Measurements from ENCODE around the gene ZNF281. TPM values are rescaled to one million over a fixed set of nuclear protein-coding genes. Genes with fewer than 3 reads are reported as not detected.

Gene ZNF281
- total and polyA plus RNA-seq, 9 of the 15 experiments (the other 6 are each of a cell fraction or from before 2014, with no cell fraction given), result 9.6 to 24.9 (median 16.5) TPM

DNA sequence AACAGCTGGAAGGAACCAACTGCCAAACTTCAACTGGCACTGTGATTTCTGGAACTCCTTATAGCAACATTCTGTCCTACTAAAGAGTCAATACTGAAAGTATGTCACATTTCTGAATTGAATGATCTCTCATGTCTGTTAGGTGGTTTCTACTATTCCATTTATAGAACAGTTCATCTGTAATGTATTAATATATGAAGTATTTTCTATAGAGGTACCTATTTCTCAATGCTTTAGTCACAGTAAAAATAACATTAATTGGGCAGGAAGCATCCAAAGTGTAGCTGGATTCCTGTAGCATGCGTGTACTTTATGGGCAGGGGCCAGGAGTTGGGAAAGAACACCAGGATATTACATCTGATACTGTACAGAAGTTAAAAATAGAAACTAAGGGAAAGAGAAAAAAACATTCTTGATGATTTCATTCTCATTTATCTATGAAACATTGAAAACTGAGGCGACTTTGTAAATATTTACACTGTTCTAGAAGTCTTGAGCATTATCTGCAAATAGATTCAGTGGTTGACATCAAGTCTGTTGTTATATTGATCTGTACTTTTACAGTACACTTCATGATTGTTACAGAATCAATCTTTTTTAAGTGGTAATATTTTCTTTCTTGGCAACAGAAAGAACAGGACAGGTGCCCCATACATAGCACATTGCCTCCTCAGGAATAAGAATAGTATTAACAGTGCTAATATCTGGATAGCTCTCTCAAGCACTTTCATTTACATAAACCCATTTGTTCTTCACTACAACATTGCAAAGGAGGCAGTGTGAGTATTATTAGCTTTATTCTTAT, 6.2 kb upstream of the ZNF281 start:
- Histone ChIP-seq H3K4me1 (replicated peaks in 1 of 2; ENCODE audit: control insufficient read depth in 2 of 2, insufficient read depth in 2 of 2, low read length in 2 of 2) (peaks cover 0 to 3% of the 10 kb centered on the region in 2 experiments; a peak in 1 of 5 replicates), H3K36me3 (ENCODE audit: control insufficient read depth, insufficient read depth, low read length) (no peaks in the 10 kb centered on the region), H3K27ac (ENCODE audit: extremely low read depth, low read depth, low read length) (no peak overlapping the region), H2AFZ (ENCODE audit: low read depth, low read length) (peak overlapping the region; percentile 11; the same call in 1 of the 2 replicates), H3K9me1 (ENCODE audit: control insufficient read depth, insufficient read depth, low read length) (no peaks in the 10 kb centered on the region), H4K20me1 (replicated peaks; ENCODE audit: control insufficient read depth, insufficient read depth, low read length) (no peaks in the 10 kb centered on the region), H3K4me3 (no peak overlapping the region), H3K4me2 (ENCODE audit: insufficient read depth, low read length) (peak overlapping the region; percentile 5; the same call in 1 of the 2 replicates), H3K9me3 (replicated peaks; ENCODE audit: control insufficient read depth, insufficient read depth, low read depth, low read length) (no peaks in the 10 kb centered on the region), H3K9ac (ENCODE audit: insufficient read depth in 1 of 2, low read depth in 2 of 2, low read length in 2 of 2) (no peak overlapping the region), H3K27me3 (ENCODE audit: control insufficient read depth in 2 of 2, insufficient read depth in 2 of 2, low read length in 2 of 2) (no peaks in the 10 kb centered on the region), H3K79me2 (ENCODE audit: control insufficient read depth, insufficient read depth, low read length) (no peaks in the 10 kb centered on the region)
- DNase-seq (ENCODE audit: extremely low read depth in 1 of 4, low spot score in 3 of 4), result no peak
- intact Hi-C loops (cut with micrococcal nuclease), result no loop called here
- ChIA-PET POLR2A (interaction anchor here (0.7 to 1.8 kb wide), 4 partner anchors 12 to 45 kb away, joined by 3 to 5 read pairs (median 4); no protein-coding TSS in a partner anchor), CTCF (ENCODE audit: low intra/inter-chr PET ratio) (no interaction called here)
- FAIRE-seq, result no peak
- 18% methylated on average over 2 of the region's 2 CpGs for WGBS (ENCODE audit: insufficient coverage, low coverage, missing lambda C conversion rate)
- TF ChIP-seq FOXJ2 (tag; IDR thresholded peaks at IDR 0.05) (0 out of 2 replicates have a peak, but pooled peaks have one; percentile 32), RBM17 (IDR thresholded peaks at IDR 0.05; ENCODE audit: borderline replicate concordance, low read depth, low read length) (no peak), NRF1 (conservative IDR thresholded peaks at IDR 0.05 in 1 of 2, IDR thresholded peaks at IDR 0.05 in 1 of 2) (0 out of 4 replicates have a peak, but pooled peaks of 1 of the 2 experiments have one; percentile 7), TAF7 (tag; IDR thresholded peaks at IDR 0.05) (no peak), CEBPG (CRISPR knock-in tag; IDR thresholded peaks at IDR 0.05) (no peak), CEBPG (tag; conservative IDR thresholded peaks at IDR 0.05 in 1 of 2, IDR thresholded peaks at IDR 0.05 in 1 of 2) (peak; percentile 75 to 78), MEF2D (tag; conservative IDR thresholded peaks at IDR 0.05; ENCODE audit: low read depth) (no peak), FOSL1 (tag; conservative IDR thresholded peaks at IDR 0.05) (0 out of 2 replicates have a peak, but pooled peaks have one; percentile 20), EHMT2 (IDR thresholded peaks at IDR 0.05) (no peak), MAFG (tag; conservative IDR thresholded peaks at IDR 0.05) (no peak), THRAP3 (IDR thresholded peaks at IDR 0.05; ENCODE audit: borderline replicate concordance) (no peak), CTCFL (IDR thresholded peaks at IDR 0.05; ENCODE audit: borderline replicate concordance, insufficient read depth, low read depth, low read length, poor library complexity, severe bottlenecking) (no peak), RAD51 (IDR thresholded peaks at IDR 0.05; ENCODE audit: borderline replicate concordance, low read depth) (no peak)
- TF ChIP-seq, protein P1, sequence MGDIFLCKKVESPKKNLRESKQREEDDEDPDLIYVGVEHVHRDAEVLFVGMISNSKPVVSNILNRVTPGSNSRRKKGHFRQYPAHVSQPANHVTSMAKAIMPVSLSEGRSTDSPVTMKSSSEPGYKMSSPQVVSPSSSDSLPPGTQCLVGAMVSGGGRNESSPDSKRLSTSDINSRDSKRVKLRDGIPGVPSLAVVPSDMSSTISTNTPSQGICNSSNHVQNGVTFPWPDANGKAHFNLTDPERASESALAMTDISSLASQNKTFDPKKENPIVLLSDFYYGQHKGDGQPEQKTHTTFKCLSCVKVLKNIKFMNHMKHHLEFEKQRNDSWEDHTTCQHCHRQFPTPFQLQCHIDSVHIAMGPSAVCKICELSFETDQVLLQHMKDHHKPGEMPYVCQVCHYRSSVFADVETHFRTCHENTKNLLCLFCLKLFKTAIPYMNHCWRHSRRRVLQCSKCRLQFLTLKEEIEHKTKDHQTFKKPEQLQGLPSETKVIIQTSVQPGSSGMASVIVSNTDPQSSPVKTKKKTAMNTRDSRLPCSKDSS (IDR thresholded peaks at IDR 0.05; ENCODE audit: low read depth, partially characterized antibody), result no peak
- ATAC-seq, result no peak; the same call in 2 of the 3 replicates
- BruUV-seq (replicated peaks), result no TSS peak
- in situ Hi-C loops (cut with MboI), result no loop called here

Measured in K562 (cell line).